NCI-H2196 treated with DMSO at 0.1 percent for 48 hours (cell line): ENCODE data around the gene RESF1.

ENCODE experiments used
- DNase-seq: peaks from one replicate; lab custom pipeline; 2025; ENCODE audit not compliant: unreplicated experiment; lab: John Stamatoyannopoulos, UW

Gene RESF1

DNA sequence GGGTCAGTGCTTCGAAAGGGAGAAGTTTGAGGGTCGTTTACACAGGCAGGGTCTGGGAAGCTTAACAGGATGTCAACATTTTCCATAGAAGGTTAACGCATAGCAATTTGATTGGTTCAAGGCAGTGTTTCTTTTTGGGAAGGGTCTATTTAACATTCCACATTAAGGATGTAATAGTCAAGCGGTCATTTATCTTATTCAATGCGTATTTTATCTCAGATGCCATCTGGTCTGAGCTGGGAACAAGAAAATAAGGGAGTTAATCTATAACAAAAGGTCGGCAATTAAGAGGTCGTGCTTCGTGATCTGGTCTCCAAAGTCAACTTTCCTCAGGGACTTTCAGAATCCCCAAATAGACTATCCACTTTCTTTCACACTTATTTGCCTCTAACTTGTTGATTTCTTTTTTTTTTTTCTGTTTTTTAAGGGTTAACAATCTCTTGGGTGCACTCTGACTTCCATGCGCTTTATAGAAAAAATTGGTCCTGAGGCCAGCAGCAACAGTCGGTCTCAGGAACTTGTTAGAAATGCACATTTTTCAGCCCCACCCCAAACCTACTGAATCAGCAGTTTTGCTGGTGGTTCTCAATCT lies 550 bp upstream of the RESF1 start:
- no peak for DNase-seq

DNA sequence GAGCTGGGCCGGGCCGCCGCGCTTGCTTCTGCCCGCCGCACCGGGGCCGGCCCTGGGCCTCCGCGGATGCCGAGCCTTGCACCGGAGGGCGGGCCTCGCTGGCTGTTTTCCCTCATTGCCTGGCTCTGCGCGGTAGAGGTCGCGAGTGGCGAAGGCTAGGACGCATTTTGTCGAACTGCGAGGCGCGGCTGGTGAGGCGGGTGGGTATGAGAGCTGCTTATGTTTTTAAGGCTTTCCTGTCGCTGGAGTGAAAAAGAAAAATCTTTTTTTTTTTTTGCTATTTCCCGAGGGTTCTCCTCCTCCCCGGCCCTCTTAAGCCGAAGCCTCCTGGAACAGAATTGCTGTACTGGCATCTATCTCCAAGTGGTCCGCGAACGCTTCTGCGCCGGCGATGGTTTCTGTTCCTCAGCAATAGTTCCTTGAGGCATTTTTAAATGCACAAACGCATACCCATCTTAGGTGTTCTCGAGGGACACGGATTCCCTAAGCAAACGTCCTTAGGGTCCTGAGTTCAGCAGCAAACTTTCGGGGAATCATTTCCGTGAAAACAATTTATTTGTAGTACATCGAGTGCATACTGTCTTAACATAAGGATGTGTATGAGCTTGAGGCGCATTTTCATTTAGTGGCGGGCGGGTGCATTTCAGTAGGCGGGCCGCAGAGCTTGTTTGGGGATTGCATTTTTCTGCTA lies 631 bp downstream of the RESF1 start:
- peak; percentile 21 for DNase-seq

DNA sequence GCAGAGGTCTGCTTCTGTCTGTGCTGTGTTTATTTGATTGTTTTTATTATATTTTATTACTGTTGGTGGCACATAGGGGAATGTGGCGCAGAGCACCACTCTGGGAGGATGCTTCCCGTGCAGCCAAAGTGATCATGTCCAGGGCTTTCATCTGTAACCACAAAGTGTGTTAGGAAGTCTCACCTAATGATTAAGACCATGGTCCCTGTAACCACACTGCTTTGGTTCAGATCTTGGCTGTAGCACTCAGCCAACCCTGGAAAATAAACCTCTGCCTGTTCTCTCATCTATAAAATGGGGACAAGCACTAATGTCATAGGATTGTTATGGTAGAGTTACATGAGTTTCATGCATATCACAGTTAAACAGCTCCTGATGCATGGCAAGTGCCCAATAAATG lies 1.9 kb downstream of the RESF1 start:
- DNase-seq = no peak

DNA sequence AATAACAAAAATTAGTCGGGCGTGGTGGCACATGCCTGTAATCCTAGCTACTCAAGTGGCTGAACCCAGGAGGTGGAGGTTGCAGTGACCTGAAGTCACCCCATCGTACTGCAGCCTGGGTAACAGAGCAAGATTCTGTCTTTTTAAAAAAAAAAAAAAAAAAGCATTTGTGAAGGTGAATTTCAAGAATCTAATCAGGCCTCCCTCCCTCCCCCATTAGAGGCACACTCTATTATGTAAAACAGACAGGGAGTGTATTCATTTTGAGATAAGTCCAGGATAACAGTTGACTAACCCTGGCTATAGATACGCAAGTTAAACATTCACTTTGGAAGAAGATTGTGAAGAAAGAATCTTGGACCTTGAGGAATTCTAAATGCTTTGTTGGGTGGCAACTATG lies 2.9 kb downstream of the RESF1 start:
- DNase-seq = no peak

DNA sequence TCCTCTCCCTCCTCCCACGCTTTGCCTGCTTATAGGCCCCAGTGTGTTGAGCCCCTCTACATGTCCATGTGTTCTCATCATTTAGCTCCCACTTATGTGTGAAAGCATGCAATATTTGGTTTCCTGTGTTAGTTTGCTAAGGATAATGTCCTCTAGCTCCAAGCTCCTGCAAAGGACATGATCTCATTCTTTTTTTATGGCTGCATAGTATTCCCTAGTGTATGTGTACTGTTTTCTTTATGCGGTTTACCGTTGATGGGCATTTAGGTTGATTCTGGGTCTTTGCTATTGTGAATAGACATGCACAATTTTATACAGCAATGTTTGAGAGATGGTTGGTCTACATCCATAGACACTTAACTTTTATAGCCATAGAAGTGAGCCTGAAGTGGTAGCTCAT lies 5.1 kb downstream of the RESF1 start:
- no peak for DNase-seq

DNA sequence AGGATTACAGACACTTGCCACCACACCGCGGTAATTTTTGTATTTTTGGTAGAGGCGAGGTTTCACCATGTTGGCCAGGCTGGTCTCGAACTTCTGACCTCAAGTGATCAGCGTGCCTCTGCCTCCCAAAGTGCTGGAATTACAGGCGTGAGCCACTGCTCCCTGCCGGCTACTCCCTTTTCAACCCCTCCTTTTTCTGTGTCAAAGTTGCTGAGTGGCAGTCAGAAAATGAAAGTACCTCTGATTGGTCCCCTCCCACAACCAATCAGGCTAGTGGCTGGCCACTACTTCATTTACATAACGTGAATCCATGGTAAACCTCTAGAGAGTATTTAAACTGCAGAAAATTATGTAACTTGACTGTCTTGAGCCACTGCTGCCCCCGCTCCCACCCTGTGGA lies 5.9 kb downstream of the RESF1 start:
- no peak for DNase-seq

DNA sequence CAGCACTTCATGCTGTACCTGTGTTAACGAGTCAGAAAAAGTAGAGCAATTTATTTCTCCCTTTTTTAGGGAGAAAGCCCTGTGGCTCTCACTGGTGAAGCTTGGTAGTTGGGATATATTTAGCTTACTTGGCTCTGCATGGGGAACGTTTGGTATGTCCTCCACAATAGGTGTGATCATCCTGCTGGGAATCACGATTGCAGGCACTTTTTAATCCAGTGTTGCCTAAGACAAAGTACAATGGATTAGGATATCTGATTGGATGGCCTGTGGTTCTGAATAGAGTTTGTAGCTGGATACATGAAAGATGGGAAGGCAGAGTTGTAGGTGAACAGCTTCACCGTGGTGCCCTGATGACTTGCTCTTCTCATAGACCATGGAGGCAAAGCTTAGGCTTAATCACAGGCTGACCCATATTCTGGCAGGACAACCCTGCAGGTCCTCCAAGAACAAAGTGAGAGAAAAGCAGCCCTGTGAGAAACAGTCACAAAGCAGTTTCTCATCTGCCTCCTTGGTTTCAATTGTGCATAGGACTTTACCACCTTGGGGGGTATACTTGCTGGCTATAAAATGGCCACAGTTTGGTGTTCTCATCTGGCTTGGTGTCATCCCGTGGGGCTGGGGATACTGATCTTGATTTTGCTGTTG lies 7.5 kb downstream of the RESF1 start:
- no peak for DNase-seq

DNA sequence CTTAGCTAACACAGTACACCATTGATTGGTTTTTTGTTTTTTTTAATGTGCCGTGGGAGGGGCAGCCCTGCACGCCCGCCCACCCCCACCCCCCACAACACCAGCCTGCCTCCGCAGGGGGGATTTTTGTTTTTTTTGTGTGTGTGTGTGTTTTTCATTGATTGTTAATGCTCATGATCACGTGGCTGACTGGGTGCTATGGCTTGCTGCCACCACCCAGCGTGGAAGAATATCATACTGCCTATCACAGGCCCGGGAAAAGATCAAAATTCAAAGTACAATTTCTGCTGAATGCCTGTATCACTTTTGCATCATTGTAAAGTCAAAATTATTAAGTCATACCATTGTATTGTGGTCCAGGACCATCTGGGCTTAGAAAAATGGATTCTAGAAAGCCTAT lies 8.3 kb downstream of the RESF1 start:
- no peak for DNase-seq

DNA sequence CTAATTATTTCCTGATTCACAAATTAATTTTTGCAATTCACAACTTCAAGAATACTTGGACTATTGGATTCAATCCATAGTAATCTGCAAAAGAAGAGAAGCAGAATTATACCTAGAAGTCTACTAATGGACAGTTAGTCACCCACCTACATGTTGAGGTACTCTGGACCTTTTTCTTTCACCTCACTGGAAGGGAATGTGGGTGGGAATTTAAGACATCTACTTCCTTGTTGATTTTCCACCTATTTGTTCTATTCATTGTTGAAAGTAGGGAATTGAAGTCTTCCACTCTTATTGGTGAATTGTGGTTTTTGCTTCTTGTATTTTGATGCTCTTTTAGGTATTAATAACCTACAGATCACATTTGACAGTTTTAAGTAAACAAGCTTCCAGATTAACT lies 11.0 kb downstream of the RESF1 start:
- no peak for DNase-seq

DNA sequence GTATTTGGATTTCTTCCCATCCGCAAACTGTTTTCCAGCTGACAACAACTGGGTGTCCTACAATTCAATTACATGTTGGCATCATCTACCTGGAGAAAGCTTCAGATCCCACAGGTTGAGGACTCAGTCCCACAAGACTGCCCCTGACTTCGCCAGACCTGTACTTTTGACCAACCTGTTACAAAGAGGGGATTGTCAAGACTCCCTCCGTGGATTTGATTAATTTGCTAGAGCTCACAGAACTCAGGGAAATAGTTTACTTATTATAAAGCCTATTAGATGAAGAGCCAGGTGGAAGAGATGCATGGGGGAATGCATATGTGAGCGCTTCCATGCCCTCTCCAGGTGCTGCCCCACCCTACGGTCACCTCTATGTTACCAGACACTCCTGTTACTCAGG lies 14.6 kb downstream of the RESF1 start:
- DNase-seq = no peak

DNA sequence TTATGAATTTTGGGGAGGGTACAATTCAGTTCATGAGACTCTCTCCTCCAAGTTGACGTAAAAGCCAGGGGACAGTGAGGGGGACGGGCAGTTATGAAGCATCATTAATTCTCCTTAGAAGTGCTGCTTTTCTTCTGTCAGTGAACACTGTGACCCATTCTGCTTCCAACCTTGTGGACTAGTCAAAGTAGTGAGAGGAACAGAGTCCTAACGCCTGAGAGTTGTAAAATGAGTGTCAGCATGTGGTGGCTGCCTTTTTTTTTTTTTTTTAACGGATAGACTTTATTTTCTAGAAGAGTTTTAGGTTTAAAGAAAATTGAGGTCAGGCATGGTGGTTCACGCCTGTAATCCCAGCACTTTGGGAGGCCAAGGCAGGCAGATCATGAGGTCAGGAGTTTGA lies 15.5 kb downstream of the RESF1 start:
- DNase-seq = no peak

DNA sequence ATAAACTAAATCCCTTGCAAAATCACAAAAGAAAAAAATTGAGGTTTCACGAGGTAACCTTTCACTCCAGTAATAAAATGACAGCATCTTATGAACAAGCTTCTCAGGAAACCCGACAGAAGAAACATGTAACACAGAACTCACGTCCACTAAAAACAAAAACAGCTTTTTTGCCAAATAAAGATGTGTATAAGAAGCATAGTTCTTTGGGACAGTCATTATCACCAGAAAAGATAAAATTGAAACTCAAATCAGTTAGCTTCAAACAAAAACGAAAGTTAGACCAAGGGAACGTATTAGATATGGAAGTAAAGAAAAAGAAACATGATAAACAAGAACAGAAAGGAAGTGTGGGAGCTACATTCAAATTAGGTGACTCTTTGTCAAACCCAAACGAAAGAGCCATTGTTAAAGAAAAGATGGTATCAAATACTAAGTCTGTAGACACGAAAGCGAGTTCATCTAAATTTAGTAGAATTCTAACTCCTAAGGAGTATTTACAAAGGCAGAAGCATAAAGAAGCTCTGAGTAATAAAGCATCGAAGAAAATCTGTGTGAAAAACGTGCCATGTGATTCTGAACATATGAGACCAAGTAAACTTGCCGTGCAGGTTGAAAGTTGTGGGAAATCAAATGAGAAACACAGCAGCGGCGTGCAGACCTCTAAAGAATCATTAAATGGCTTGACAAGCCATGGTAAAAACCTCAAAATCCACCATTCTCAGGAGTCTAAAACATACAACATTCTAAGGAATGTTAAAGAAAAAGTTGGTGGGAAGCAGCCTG lies 25.8 kb downstream of the RESF1 start:
- DNase-seq = no peak

DNA sequence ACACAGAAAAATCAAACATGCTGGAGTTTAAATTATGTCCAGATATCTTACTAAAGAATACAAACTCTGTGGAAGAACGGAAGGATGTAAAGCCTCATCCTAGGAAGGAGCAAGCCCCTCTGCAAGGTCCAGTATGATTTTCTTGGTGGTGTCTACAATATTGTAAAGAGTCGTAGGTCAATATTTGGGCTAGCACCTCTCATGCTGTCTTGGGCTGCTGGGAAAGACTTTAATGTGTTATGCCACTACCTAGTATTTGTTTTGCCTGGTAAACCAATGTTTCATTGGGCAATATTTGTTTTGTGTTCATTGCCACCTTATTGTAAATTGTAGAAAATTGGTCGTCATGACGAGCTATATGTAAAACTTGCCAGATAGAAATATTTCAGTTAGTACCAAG lies 26.6 kb downstream of the RESF1 start:
- no peak for DNase-seq

DNA sequence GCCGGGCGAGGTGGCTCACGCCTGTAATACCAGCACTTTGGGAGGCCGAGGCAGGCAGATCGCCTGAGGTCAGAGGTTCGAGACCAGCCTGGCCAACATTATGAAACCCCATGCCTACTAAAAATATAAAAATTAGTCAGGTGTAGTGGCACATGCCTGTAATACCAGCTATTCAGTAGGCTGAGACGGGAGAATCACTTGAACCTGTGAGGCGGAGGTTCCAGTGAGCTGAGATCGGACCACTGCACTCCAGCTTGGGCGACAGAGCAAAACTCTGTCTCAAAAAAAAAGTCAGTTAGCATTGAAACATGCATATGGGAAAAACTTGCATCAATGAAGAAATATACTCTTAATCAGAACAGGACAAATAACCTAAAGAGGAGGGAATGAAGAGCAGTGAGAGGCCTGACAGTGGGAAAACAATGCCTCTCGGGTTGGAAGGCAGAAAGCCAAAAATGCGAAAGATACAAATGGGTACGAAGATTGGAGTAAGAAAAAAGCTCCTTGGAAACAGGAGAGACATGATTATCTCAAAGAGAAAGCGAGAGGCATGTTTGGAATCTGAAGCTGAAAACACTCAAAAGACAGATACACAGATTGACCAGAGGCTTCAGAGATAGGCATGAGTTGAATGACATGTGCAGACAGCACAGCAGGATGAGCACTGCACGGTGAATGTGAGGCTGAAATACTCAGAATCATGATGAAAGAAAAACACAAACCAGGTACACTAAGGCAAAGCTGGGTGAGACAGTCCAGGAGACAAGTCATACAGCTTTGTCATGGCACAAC lies 30.6 kb downstream of the RESF1 start:
- no peak for DNase-seq

DNA sequence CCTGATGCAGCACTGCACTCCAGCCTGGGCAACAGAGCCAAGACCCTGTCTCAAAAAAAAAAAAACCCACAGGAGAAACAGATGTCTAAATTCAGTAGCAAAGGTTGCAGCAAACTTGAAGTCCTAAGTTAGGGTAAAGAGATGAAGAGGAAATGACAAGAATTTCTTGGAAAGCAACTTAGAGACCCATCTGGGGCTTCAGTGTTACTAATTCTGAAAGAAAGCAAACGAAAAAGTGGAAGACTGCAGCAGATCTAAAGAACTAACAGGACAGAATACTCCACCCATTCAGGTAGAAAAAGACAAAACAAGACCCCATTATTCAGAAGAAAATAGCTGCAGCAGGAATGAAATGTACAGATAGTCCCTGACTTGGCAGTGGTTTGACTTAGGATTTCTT lies 31.9 kb downstream of the RESF1 start:
- DNase-seq = no peak

DNA sequence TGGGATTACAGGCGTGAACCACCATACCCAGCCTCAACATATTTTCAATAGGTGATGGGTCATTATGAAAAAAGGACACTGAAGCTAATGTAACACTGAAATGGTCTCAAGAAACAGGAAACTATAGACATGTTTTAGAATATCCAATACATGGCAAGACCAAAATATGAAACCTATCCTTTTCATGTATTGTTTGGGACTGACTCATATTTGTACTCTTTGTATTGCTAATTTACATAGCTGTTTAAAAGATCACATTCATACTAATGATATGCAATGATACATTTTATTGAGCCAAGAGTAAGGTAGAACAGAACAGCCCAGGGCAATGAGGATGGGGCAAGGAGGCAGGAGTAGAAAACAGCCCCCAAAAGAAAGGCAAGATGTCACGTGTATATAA lies 32.6 kb downstream of the RESF1 start:
- DNase-seq = no peak

DNA sequence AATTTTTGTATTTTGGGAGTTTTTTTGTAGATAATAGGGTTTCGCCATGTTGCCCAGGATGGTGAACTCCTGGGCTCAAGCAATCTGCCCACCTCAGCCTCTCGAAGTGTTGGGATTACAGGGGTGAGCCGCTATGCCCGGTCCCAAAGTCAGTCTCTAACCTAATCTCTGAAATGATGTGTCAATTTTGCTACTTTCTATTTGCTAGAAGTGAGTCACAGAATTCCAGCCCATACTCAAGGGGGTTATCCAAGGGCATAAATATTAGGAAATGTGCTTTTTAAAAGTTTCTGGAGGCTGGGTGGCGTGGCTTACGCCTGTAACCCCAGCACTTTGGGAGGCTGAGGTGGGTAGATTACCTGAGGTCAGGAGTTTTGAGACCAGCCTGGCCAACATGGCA lies 40.5 kb downstream of the RESF1 start:
- DNase-seq = no peak

DNA sequence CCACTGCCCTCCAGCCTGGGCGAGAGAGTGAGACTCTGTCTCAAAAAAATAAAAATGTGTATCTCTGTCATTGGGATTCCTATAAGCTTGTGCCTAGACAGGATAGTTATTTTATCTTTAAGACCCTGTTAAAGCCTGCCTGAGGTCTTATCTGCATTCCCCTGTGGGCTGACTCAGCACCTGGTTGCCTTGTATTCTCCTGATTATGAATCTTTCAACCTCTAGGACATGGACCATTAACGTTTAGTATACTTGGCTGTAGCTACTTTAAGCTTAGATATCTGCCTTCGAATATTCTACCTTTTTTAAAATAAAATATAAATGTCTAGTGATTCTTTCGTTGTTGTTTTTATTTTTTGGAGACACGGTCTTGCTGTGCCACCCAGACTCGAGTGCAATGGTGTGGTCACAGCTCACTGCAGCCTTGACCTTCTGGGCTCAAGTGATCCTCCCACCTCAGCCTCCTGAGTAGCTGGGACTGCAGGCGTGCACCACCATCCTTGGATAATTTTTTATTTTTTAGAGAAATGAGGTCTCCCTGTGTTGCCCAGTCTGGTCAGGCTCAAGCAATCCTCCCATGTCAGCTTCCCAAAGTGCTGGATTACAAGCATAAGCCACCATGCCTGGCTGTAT lies 41.3 kb downstream of the RESF1 start:
- DNase-seq = no peak

DNA sequence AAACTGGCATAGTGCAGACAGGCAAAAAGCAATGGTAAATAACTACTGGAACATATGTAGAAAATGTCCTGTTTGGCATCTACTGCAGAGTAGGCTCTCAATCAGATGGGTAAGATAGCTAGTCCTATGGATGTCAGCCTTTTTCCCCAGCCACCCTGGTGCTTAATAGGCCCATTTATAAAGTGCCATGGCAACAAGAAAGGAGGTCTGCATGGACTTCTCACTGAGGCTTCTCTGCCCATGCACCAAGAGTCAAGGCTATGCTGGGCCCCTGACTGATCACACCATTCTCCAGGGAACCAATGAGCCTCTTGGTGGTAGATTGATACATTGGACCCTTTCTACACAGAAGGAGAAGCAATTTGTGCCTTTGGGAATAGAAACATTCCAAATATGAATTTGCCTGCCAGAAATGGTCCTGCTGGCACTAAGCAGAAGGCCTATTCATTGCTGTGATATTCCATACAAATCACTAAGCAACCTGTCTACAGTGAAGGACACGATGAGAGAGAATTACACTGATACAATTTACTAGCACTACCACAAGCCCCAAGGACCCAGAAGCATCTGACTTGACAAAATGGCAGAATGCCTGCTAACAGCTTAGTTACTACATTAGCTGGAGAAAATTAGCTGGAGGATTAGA lies 43.8 kb downstream of the RESF1 start:
- DNase-seq = no peak

DNA sequence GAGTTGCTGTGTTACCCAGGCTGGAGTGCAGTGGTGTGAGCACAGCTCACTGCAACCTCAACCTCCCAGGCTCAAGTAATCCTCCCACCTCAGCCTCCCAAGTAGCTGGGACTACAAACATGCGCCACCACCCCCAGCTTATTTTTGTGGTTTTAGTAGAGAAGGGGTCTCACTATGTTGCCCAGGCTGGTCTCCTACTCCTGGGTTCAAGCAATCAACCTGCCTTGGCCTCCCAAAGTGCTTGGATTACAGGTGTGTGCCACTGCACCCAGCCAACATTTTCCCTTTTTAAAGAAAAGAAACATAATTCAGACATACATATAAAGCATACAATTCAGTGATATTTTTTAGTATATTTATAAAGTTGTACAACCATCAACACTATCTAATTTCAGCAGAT lies 44.4 kb downstream of the RESF1 start:
- DNase-seq = no peak
